Muscle of back (tissue), 11 donors: ENCODE results near the gene EPHB3. TPM values are rescaled to one million over a fixed set of nuclear protein-coding genes. Genes with fewer than 3 reads are reported as not detected.
A peak's percentile ranks its signal among the peaks of the same experiment; 100 is the strongest.

Experiments
- DNase-seq, 3 donors: peaks; one replicate each; pipeline versions ENCODE4 v3.0.0 to v3.0.0-alpha.2; 2013
- polyA plus RNA-seq, 10 donors: library from polyadenylated mRNA; unstranded; fragments of 120-200 nt; gene quantifications; one replicate each; pipeline ENCODE4 v1.2.1, GENCODE V29; 2013; ENCODE audit not compliant: insufficient read length in 10 of 10

EPHB3 gene
- polyA plus RNA-seq, 10 donors: 25.8 to 54.4 (median 32.4) TPM

GRCh38 chr3:184563561-184563925 is 2.0 kb downstream of the EPHB3 start:
- peak in 2 of 3 donors; percentile 18 to 59 for DNase-seq

GRCh38 chr3:184563941-184564684 is 2.5 kb downstream of the EPHB3 start:
- peak in 1 of 3 donors; percentile 59 for DNase-seq

GRCh38 chr3:184564685-184565385 is 3.2 kb downstream of the EPHB3 start:
- DNase-seq: no peak

- peak; percentile 23 to 67 (median 66) for DNase-seq
Observed at GRCh38 chr3:184565421-184566211, 4.0 kb downstream of the EPHB3 start.

- no peak for DNase-seq
Observed at GRCh38 chr3:184566441-184567414, 5.1 kb downstream of the EPHB3 start.

GRCh38 chr3:184567946-184568559 is 6.5 kb downstream of the EPHB3 start:
- DNase-seq: peak in 2 of 3 donors; percentile 16 to 75

- DNase-seq: no peak
Observed at GRCh38 chr3:184568560-184568923, 7.0 kb downstream of the EPHB3 start.

- DNase-seq: peak; percentile 98 to 99 (median 99)
Observed at GRCh38 chr3:184568924-184569829, 7.6 kb downstream of the EPHB3 start.

GRCh38 chr3:184570035-184570434 is 8.4 kb downstream of the EPHB3 start:
- no peak for DNase-seq

GRCh38 chr3:184570489-184570888 is 8.9 kb downstream of the EPHB3 start:
- DNase-seq: no peak

- DNase-seq: no peak
Observed at GRCh38 chr3:184571750-184572377, 10.3 kb downstream of the EPHB3 start.

- no peak for DNase-seq
Observed at GRCh38 chr3:184572633-184573270, 11.2 kb downstream of the EPHB3 start.

- DNase-seq: no peak
Observed at GRCh38 chr3:184574515-184575417, 13.2 kb downstream of the EPHB3 start.

- DNase-seq: no peak
Observed at GRCh38 chr3:184575701-184576100, 14.1 kb downstream of the EPHB3 start.

- DNase-seq: no peak
Observed at GRCh38 chr3:184576457-184577240, 15.1 kb downstream of the EPHB3 start.

GRCh38 chr3:184577546-184577945 is 16.0 kb downstream of the EPHB3 start:
- no peak for DNase-seq

GRCh38 chr3:184578218-184578617 is 16.6 kb downstream of the EPHB3 start:
- no peak for DNase-seq
